ENCODE data around the gene ARHGAP44.

The ARHGAP44 gene

DNA sequence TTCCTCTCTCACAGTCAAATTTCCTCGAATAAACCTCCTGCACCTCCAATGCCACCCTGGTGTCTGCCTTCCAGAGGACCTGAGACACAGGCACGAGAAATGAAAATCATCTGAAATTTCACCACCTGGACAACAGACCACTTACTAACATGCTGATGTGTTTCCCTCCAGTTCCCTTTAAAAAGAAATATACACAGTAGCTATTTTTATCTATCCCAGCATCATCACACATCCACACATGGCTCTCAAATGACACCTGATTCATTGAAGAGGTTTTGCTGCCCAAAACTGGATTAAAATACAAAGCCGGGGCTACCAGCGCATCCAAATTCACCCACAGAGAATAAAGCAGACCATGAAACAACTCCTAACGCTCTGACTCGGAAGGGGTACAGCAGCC is 214.6 kb downstream of the ARHGAP44 start:
- DNase-seq (ENCODE audit: extremely low spot score): no peak
- CTCF ChIA-PET: interaction anchor here (0.7 kb wide), 1 partner anchor 255 kb away, joined by 3 read pairs; no protein-coding TSS in a partner anchor
- POLR2A ChIA-PET: interaction anchor here (1.9 kb wide), 1 partner anchor 14 kb away, joined by 14 read pairs; the partner anchor contains the start of gene ELAC2
- no peak for TF ChIP-seq FOXM1 (IDR thresholded peaks at IDR 0.05; ENCODE audit: borderline replicate concordance)
- no peak for TF ChIP-seq ARNT (IDR thresholded peaks at IDR 0.05)
- no peak for TF ChIP-seq FOXA1 (IDR thresholded peaks at IDR 0.05)
- TF ChIP-seq SUZ12 (IDR thresholded peaks at IDR 0.05): no peak
- TF ChIP-seq TARDBP (IDR thresholded peaks at IDR 0.05): no peak
- TF ChIP-seq NFRKB (IDR thresholded peaks at IDR 0.05): no peak

DNA sequence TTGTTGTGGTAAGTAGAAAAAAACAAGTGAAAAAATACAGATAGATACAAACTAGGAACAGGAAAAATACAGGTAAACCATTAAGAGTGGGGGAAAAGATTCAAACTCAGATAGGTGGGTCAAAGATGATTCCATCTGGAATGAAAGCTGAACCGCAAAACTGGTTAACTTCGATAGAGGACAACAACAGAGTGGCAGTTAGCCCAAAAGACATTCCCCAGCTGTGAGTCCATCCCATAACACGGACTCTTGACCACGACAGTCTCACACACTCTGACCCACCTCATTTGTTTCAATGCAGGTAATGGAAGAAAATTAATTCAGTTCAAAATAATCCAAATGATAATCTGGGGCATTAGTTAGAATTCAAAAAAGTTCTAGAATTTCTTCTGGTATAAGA is 215.0 kb downstream of the ARHGAP44 start:
- TF ChIP-seq NFRKB (IDR thresholded peaks at IDR 0.05): no peak
- TF ChIP-seq ELF4 (IDR thresholded peaks at IDR 0.05): no peak
- no peak for TF ChIP-seq FOXM1 (IDR thresholded peaks at IDR 0.05; ENCODE audit: borderline replicate concordance)
- TF ChIP-seq FOXK2 (IDR thresholded peaks at IDR 0.05): no peak
- TF ChIP-seq, protein P1, sequence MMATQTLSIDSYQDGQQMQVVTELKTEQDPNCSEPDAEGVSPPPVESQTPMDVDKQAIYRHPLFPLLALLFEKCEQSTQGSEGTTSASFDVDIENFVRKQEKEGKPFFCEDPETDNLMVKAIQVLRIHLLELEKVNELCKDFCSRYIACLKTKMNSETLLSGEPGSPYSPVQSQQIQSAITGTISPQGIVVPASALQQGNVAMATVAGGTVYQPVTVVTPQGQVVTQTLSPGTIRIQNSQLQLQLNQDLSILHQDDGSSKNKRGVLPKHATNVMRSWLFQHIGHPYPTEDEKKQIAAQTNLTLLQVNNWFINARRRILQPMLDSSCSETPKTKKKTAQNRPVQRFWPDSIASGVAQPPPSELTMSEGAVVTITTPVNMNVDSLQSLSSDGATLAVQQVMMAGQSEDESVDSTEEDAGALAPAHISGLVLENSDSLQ (IDR thresholded peaks at IDR 0.05): no peak
- TF ChIP-seq TARDBP (IDR thresholded peaks at IDR 0.05): no peak
- TF ChIP-seq SP1 (IDR thresholded peaks at IDR 0.05): no peak
- DNase-seq (ENCODE audit: extremely low spot score): no peak
- POLR2A ChIA-PET: interaction anchor here (0.6 to 1.9 kb wide), 2 partner anchors 13 to 1014 kb away, joined by 4 to 14 read pairs; partner anchors contain the start of gene ELAC2
- CTCF ChIA-PET: no interaction called here

DNA sequence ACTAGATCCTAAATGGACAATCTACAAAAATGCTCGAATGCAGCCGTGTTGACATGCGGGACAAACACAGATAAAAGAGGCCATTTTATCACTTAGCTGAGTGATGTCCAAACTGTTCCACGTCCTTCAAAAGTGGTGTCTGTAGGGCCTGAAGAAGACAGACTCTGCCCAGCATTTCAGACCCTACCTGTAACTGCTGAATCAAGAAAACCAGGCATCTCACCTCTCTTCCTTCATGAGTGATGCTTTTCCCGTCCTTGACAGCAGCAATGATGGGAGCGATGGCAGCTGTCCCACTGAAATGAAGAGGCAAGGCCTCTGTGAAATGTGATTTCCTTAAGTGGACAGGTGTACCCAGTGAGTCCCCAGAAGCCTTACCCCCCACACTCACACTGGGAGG is 216.2 kb downstream of the ARHGAP44 start:
- ChIA-PET POLR2A (interaction anchor here (1.9 kb wide), 1 partner anchor 12 kb away, joined by 14 read pairs; the partner anchor contains the start of gene ELAC2), CTCF (no interaction called here)
- DNase-seq (ENCODE audit: extremely low spot score): no peak
- no peak for TF ChIP-seq NFRKB (IDR thresholded peaks at IDR 0.05)
- no peak for TF ChIP-seq BHLHE40 (IDR thresholded peaks at IDR 0.05; ENCODE audit: borderline replicate concordance)
- no peak for TF ChIP-seq ZNF384 (IDR thresholded peaks at IDR 0.05)
- no peak for TF ChIP-seq HDGF (IDR thresholded peaks at IDR 0.05; ENCODE audit: borderline replicate concordance)
- no peak for TF ChIP-seq SUZ12 (IDR thresholded peaks at IDR 0.05)
- no peak for TF ChIP-seq L3MBTL2 (conservative IDR thresholded peaks at IDR 0.05)
- TF ChIP-seq CTBP1 (IDR thresholded peaks at IDR 0.05; ENCODE audit: borderline replicate concordance): no peak
- TF ChIP-seq ELF4 (IDR thresholded peaks at IDR 0.05): no peak

DNA sequence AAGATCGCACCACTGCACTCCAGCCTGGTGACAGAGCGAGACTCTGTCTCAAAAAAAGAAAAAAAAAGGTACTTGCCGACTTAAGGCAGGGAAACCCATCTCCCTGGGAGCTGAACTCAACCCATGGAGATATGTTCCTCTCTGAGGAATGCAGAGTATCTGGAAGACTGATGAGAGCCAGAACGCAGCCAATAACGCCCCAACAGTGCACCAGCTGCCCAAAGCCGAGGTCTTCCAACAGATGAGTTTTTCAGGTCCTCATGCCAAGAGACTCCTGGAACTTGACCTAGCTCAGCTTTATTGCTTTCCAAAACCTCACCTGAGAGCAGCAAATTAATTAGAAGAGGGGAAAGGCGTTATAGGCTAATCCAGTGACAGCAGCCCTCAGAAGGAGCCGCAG is 219.2 kb downstream of the ARHGAP44 start:
- TF ChIP-seq NFRKB (IDR thresholded peaks at IDR 0.05) (no peak), L3MBTL2 (conservative IDR thresholded peaks at IDR 0.05) (no peak), FOXA1 (IDR thresholded peaks at IDR 0.05) (no peak), ARNT (IDR thresholded peaks at IDR 0.05) (no peak), ZNF384 (IDR thresholded peaks at IDR 0.05) (no peak), CTBP1 (IDR thresholded peaks at IDR 0.05; ENCODE audit: borderline replicate concordance) (no peak), LEF1 (IDR thresholded peaks at IDR 0.05; ENCODE audit: borderline replicate concordance) (no peak), BHLHE40 (IDR thresholded peaks at IDR 0.05; ENCODE audit: borderline replicate concordance) (no peak), HDGF (IDR thresholded peaks at IDR 0.05; ENCODE audit: borderline replicate concordance) (no peak), SP1 (IDR thresholded peaks at IDR 0.05) (no peak), ELF4 (IDR thresholded peaks at IDR 0.05) (no peak), SUZ12 (IDR thresholded peaks at IDR 0.05) (no peak)
- TF ChIP-seq, protein P1 (IDR thresholded peaks at IDR 0.05): no peak
- DNase-seq (ENCODE audit: extremely low spot score): no peak
- ChIA-PET CTCF (no interaction called here), POLR2A (interaction anchor here (1.9 kb wide), 1 partner anchor 10 kb away, joined by 9 read pairs; the partner anchor contains the start of gene ELAC2)

DNA sequence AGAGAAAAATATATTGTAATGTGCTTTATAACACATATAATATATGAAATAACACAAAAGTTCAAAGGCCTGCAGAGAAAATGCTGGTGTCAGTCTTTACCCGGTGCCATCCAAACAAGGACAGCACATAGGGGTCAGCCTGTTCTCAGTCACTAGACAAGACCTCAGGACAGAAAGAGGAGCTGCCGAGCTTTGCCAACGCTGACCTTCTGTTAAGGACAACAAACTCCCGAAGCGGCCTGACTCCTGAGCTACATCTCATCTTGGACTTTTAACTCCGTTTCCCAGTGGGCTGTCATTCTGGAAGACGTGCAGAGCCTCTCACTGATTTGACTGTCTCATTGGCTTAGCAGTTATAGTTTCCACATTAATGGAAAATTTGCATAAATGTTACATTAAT is 221.7 kb downstream of the ARHGAP44 start:
- CTCF ChIA-PET: no interaction called here
- POLR2A ChIA-PET: no interaction called here
- no peak for DNase-seq (ENCODE audit: extremely low spot score)
- TF ChIP-seq FOXM1 (IDR thresholded peaks at IDR 0.05; ENCODE audit: borderline replicate concordance) (no peak), ARNT (IDR thresholded peaks at IDR 0.05) (no peak), TARDBP (IDR thresholded peaks at IDR 0.05) (no peak), SUZ12 (IDR thresholded peaks at IDR 0.05) (no peak), NFRKB (IDR thresholded peaks at IDR 0.05) (no peak), HDGF (IDR thresholded peaks at IDR 0.05; ENCODE audit: borderline replicate concordance) (no peak), BHLHE40 (IDR thresholded peaks at IDR 0.05; ENCODE audit: borderline replicate concordance) (no peak), ELF4 (IDR thresholded peaks at IDR 0.05) (no peak), FOXA1 (IDR thresholded peaks at IDR 0.05) (no peak), LEF1 (IDR thresholded peaks at IDR 0.05; ENCODE audit: borderline replicate concordance) (no peak), CTBP1 (IDR thresholded peaks at IDR 0.05; ENCODE audit: borderline replicate concordance) (no peak), ZNF384 (IDR thresholded peaks at IDR 0.05) (no peak), SP1 (IDR thresholded peaks at IDR 0.05) (no peak)
- TF ChIP-seq, protein P1 (IDR thresholded peaks at IDR 0.05): no peak

DNA sequence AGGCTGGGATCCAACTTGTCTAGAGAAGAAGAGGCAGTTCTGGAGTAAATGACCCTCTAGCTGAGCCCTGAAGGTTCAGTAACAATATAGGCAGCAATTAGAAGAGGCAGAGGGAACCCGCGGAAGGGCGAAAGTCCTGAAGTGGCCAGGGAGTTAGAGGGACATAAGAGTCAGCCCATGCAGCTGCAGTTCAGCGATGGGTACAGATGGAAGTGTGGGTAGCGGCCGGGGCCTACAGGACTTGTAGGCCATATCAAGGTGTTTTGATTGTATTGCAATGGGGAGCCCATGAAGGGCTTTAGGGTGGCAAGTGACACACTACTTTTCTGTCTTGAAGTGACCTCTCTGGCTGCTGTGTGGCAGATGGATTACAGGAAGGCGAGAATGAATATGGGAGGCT is 225.5 kb downstream of the ARHGAP44 start:
- CTCF ChIA-PET: no interaction called here
- POLR2A ChIA-PET: no interaction called here
- DNase-seq (ENCODE audit: extremely low spot score): no peak
- TF ChIP-seq FOXA1 (IDR thresholded peaks at IDR 0.05): no peak
- TF ChIP-seq SUZ12 (IDR thresholded peaks at IDR 0.05): no peak
- no peak for TF ChIP-seq HDGF (IDR thresholded peaks at IDR 0.05; ENCODE audit: borderline replicate concordance)
- TF ChIP-seq, protein P1 (IDR thresholded peaks at IDR 0.05): no peak
- TF ChIP-seq ARNT (IDR thresholded peaks at IDR 0.05): no peak
- no peak for TF ChIP-seq ELF4 (IDR thresholded peaks at IDR 0.05)
- no peak for TF ChIP-seq L3MBTL2 (conservative IDR thresholded peaks at IDR 0.05)
- no peak for TF ChIP-seq FOXM1 (IDR thresholded peaks at IDR 0.05; ENCODE audit: borderline replicate concordance)
- TF ChIP-seq ZNF384 (IDR thresholded peaks at IDR 0.05): no peak

Data from HEK293T (cell line).